Keratinocyte (primary cell): Measurements from ENCODE around the gene WDR35.

Experiments
- EZH2 ChIP-seq: IDR thresholded peaks from one replicate; pipeline ENCODE4 v1.6.1; 2012; ENCODE audit warnings: inconsistent platforms, mild to moderate bottlenecking, low read length, moderate library complexity
- TF ChIP-seq, protein P1 (sequence below), 3 experiments: IDR thresholded peaks in 1 of 3; conservative IDR thresholded peaks in 1 of 3; optimal IDR thresholded peaks in 1 of 3; 2 replicates in 2 of 3; 3 replicates in 1 of 3; pipeline versions ENCODE3 to v1.5.1; 2011; ENCODE audit warnings: low read length in 3 of 3, mild to moderate bottlenecking in 3 of 3, moderate library complexity in 2 of 3, control low read depth in 1 of 3, inconsistent platforms in 1 of 3; ENCODE audit not compliant: insufficient read depth in 2 of 3; ENCODE audit errors: extremely low read depth in 1 of 3

- TF ChIP-seq, protein P1, sequence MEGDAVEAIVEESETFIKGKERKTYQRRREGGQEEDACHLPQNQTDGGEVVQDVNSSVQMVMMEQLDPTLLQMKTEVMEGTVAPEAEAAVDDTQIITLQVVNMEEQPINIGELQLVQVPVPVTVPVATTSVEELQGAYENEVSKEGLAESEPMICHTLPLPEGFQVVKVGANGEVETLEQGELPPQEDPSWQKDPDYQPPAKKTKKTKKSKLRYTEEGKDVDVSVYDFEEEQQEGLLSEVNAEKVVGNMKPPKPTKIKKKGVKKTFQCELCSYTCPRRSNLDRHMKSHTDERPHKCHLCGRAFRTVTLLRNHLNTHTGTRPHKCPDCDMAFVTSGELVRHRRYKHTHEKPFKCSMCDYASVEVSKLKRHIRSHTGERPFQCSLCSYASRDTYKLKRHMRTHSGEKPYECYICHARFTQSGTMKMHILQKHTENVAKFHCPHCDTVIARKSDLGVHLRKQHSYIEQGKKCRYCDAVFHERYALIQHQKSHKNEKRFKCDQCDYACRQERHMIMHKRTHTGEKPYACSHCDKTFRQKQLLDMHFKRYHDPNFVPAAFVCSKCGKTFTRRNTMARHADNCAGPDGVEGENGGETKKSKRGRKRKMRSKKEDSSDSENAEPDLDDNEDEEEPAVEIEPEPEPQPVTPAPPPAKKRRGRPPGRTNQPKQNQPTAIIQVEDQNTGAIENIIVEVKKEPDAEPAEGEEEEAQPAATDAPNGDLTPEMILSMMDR (optimal IDR thresholded peaks at IDR 0.05 in 1 of 3, IDR thresholded peaks at IDR 0.05 in 1 of 3, conservative IDR thresholded peaks at IDR 0.05 in 1 of 3; ENCODE audit: extremely low read depth in 1 of 3, insufficient read depth in 2 of 3, low read length in 3 of 3), result no peak
- no peak for TF ChIP-seq EZH2
These were observed 10.0 kb downstream of the WDR35 start for GRCh38 chr2:19979932-19980331.
